Fibroblast of lung (primary cell): ENCODE results near the gene MED31. TPM values are rescaled to one million over a fixed set of nuclear protein-coding genes. Genes with fewer than 3 reads are reported as not detected.

Source experiments
- DNase-seq, 2 donors: peaks; one replicate each; pipeline versions ENCODE4 v3.0.0 to v3.0.0-alpha.2; 2010; ENCODE audit warnings: low read depth in 2 of 2
- H2AFZ ChIP-seq: 2 replicates; pipeline ENCODE4 v1.5.1; 2012; ENCODE audit warnings: low read length, control low read depth, inconsistent platforms
- H3K27ac ChIP-seq: 2 replicates; pipeline ENCODE4 v1.5.1; 2011; ENCODE audit warnings: low read length, control low read depth; ENCODE audit not compliant: insufficient read depth
- H3K27me3 ChIP-seq: 2 replicates; pipeline ENCODE4 v1.5.1; 2011; ENCODE audit warnings: mild to moderate bottlenecking, low read length; ENCODE audit not compliant: control insufficient read depth, insufficient read depth
- H3K36me3 ChIP-seq: 2 replicates; pipeline ENCODE4 v1.5.1; 2011; ENCODE audit warnings: low read length; ENCODE audit not compliant: control insufficient read depth, insufficient read depth
- H3K4me1 ChIP-seq: 2 replicates; pipeline ENCODE4 v1.5.1; 2011; ENCODE audit warnings: low read length; ENCODE audit not compliant: control insufficient read depth, insufficient read depth; ENCODE audit errors: extremely low read depth
- H3K4me2 ChIP-seq: 2 replicates; pipeline ENCODE4 v1.5.1; 2011; ENCODE audit warnings: low read length, control low read depth; ENCODE audit not compliant: insufficient read depth; ENCODE audit errors: extremely low read depth
- H3K4me3 ChIP-seq, 4 experiments: fragments of 200-600 bp in 1 of 4; sonication (generic) in 1 of 4; replicated peaks in 1 of 4; 2 replicates each; pipeline ENCODE4 v1.5.1; 2011 to 2016; ENCODE audit warnings: low read length in 4 of 4, low read depth in 3 of 4, mild to moderate bottlenecking in 3 of 4, control low read depth in 2 of 4, inconsistent platforms in 1 of 4, mixed read lengths in 1 of 4; ENCODE audit not compliant: insufficient read depth in 1 of 4; ENCODE audit errors: control extremely low read depth in 1 of 4
- H3K79me2 ChIP-seq: 2 replicates; pipeline ENCODE4 v1.5.1; 2012; ENCODE audit warnings: mild to moderate bottlenecking, low read length, inconsistent platforms; ENCODE audit not compliant: control insufficient read depth, insufficient read depth
- H3K9ac ChIP-seq: 2 replicates; pipeline ENCODE4 v1.5.1; 2011; ENCODE audit warnings: mild to moderate bottlenecking, low read length, control low read depth; ENCODE audit not compliant: insufficient read depth
- H3K9me3 ChIP-seq: 2 replicates; pipeline ENCODE4 v1.5.1; 2012; ENCODE audit warnings: low read depth, low read length; ENCODE audit not compliant: control insufficient read depth, insufficient read depth
- H4K20me1 ChIP-seq: 2 replicates; pipeline ENCODE4 v1.5.1; 2011; ENCODE audit warnings: low read length; ENCODE audit not compliant: control insufficient read depth, insufficient read depth; ENCODE audit errors: extremely low read depth
- EZH2 ChIP-seq: IDR thresholded peaks from 2 replicates; pipeline ENCODE4 v1.5.1; 2012; ENCODE audit warnings: low read length, control low read depth, mild to moderate bottlenecking; ENCODE audit errors: missing control alignments
- polyA plus RNA-seq, 2 donors: library from polyadenylated mRNA; depleted of rRNA in 1 of 2; stranded (reverse) in 1 of 2; unstranded in 1 of 2; fragments of >200 nt; gene quantifications; 2 replicates each; pipeline ENCODE4 v1.2.1, GENCODE V29; 2011 to 2012; ENCODE audit warnings: missing spikeins in 1 of 2
- total RNA-seq: library from RNA; depleted of rRNA; stranded (reverse); fragments of >200 nt; gene quantifications from 2 replicates; pipeline ENCODE4 v1.2.1, GENCODE V29; 2014
- TF ChIP-seq, protein P1 (sequence below), 2 donors: IDR thresholded peaks in 1 of 2; conservative IDR thresholded peaks in 1 of 2; 1 replicate in 1 of 2; 2 replicates in 1 of 2; pipeline ENCODE4 v1.5.1; 2011 to 2012; ENCODE audit warnings: low read length in 2 of 2, control low read depth in 1 of 2, inconsistent platforms in 1 of 2, low read depth in 1 of 2, mild to moderate bottlenecking in 1 of 2

The MED31 gene
- total and polyA plus RNA-seq, 2 donors (not counting 1 experiment from before 2014, with no cell fraction given), result 10.6 to 17.0 TPM

DNA sequence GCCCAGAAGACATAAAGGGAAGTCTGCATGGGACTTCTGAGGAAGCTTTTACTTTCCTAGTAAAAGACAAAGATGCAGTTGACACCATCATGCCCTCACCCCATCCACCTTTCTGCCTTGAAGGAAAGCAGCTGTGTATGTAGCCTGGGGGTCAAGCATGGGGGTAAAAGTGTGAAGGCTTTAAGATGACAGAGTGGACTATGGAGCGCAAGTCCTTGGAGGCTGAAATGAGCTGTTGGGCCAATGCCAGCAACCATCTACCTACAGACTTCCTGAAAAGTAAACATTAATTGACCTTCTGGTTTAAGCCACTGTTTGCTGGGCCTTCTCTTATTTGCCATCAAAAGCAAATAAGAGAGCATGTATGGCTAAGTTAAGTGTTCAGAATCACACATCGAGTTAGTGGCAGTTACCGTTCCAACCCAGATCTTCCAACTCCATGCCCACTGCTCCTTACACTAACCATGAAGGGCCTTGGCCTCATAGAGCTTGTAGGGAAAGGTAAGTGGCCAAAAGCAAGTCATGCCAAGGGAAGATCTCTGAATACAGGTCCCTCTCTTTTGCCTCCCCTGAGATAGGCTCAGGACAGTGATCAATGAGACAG, 31.8 kb upstream of the MED31 start:
- no peak overlapping the region for H3K27ac ChIP-seq
- H3K27me3 ChIP-seq, result no peaks in the 10 kb centered on the region
- no peak overlapping the region for H2AFZ ChIP-seq
- H3K9ac ChIP-seq, result no peak overlapping the region
- H3K79me2 ChIP-seq, result no peaks in the 10 kb centered on the region
- H4K20me1 ChIP-seq, result no peaks in the 10 kb centered on the region
- TF ChIP-seq EZH2, result no peak
- TF ChIP-seq, protein P1, sequence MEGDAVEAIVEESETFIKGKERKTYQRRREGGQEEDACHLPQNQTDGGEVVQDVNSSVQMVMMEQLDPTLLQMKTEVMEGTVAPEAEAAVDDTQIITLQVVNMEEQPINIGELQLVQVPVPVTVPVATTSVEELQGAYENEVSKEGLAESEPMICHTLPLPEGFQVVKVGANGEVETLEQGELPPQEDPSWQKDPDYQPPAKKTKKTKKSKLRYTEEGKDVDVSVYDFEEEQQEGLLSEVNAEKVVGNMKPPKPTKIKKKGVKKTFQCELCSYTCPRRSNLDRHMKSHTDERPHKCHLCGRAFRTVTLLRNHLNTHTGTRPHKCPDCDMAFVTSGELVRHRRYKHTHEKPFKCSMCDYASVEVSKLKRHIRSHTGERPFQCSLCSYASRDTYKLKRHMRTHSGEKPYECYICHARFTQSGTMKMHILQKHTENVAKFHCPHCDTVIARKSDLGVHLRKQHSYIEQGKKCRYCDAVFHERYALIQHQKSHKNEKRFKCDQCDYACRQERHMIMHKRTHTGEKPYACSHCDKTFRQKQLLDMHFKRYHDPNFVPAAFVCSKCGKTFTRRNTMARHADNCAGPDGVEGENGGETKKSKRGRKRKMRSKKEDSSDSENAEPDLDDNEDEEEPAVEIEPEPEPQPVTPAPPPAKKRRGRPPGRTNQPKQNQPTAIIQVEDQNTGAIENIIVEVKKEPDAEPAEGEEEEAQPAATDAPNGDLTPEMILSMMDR (conservative IDR thresholded peaks at IDR 0.05 in 1 of 2, IDR thresholded peaks at IDR 0.05 in 1 of 2; ENCODE audit: low read depth in 1 of 2, low read length in 2 of 2), result no peak
- no peaks in the 10 kb centered on the region for H3K4me1 ChIP-seq
- H3K4me2 ChIP-seq, result no peak overlapping the region
- no peak for DNase-seq
- no peaks in the 10 kb centered on the region for H3K36me3 ChIP-seq
- H3K9me3 ChIP-seq, result no peaks in the 10 kb centered on the region
- no peak overlapping the region for H3K4me3 ChIP-seq

DNA sequence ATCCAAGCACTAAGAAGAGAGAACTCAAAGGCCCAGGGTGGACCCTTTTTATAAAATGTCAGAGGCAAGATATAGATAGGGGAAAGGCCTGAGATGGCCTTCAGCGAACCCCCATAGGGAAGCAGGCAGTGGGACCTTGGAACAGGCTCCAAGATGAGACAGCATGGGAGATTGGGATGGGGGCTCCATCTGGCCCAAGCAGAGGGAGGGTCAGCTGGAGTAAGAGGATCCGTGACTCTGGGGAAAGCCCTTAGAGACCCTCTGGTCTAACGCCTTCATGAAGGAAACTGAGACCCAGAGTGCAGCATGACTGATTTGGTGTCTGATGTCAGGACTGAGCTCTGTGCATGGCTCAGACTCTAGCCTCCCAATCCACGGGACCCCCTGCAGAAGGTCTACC, 30.9 kb upstream of the MED31 start:
- no peaks in the 10 kb centered on the region for H3K4me1 ChIP-seq
- no peak overlapping the region for H3K4me2 ChIP-seq
- H3K79me2 ChIP-seq, result no peaks in the 10 kb centered on the region
- H3K9me3 ChIP-seq, result no peaks in the 10 kb centered on the region
- no peaks in the 10 kb centered on the region for H4K20me1 ChIP-seq
- DNase-seq, result no peak
- no peaks in the 10 kb centered on the region for H3K27me3 ChIP-seq
- no peaks in the 10 kb centered on the region for H3K36me3 ChIP-seq
- no peak overlapping the region for H3K9ac ChIP-seq
- no peak overlapping the region for H3K4me3 ChIP-seq
- H2AFZ ChIP-seq, result no peak overlapping the region
- TF ChIP-seq, protein P1 (conservative IDR thresholded peaks at IDR 0.05 in 1 of 2, IDR thresholded peaks at IDR 0.05 in 1 of 2; ENCODE audit: low read depth in 1 of 2, low read length in 2 of 2), result no peak
- no peak for TF ChIP-seq EZH2
- no peak overlapping the region for H3K27ac ChIP-seq

DNA sequence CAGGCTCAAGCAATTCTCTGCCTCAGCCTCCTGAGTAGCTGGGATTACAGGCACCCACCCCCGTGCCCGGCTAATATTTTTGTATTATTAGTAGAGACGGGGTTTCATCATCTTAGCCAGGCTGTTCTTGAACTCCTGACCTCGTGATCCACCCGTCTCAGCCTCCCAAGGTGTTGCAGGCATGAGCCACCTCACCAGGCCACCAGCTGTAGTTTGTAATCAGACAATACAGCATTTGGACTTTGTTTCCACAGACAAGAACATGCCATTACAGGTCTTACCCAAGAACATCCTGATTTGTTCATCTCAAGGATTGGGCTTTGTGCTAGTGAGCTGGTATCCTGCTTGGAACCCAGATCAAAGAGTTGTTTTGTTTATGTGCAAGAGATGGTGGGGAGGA, 30.3 kb upstream of the MED31 start:
- Histone ChIP-seq H3K9me3 (no peaks in the 10 kb centered on the region), H3K4me2 (no peak overlapping the region), H3K27ac (no peak overlapping the region), H4K20me1 (no peaks in the 10 kb centered on the region), H3K27me3 (no peaks in the 10 kb centered on the region), H2AFZ (no peak overlapping the region), H3K36me3 (no peaks in the 10 kb centered on the region), H3K4me1 (no peaks in the 10 kb centered on the region), H3K9ac (no peak overlapping the region), H3K79me2 (no peaks in the 10 kb centered on the region), H3K4me3 (no peak overlapping the region)
- TF ChIP-seq EZH2, result no peak
- TF ChIP-seq, protein P1 (conservative IDR thresholded peaks at IDR 0.05 in 1 of 2, IDR thresholded peaks at IDR 0.05 in 1 of 2; ENCODE audit: low read depth in 1 of 2, low read length in 2 of 2), result no peak
- DNase-seq, result no peak
